ENCODE data around the gene HNRNPF. TPM values are rescaled to one million over a fixed set of nuclear protein-coding genes. Genes with fewer than 3 reads are reported as not detected.
"Not testable (repeated sequence)": the region's sequence is repeated elsewhere in the genome, so short reads cannot be mapped to it uniquely, and the experiment has no call there.

Gene HNRNPF
- total and polyA plus RNA-seq, 12 donors = 48.7 to 207 (median 139) TPM

- WGBS, 4 donors = 85 to 92% (median 87%) methylated on average over 6 of the region's 6 CpGs
- Histone ChIP-seq H3K4me1 (replicated peaks in 1 of 2) (peaks cover 5 to 8% of the 10 kb centered on the region in 2 donors), H3K27ac (no peak overlapping the region), H3K27me3 (no peaks in the 10 kb centered on the region), H3K4me3 (no peak overlapping the region), H3K9me3 (replicated peaks in 1 of 3) (no peaks in the 10 kb centered on the region), H3K36me3 (replicated peaks in 1 of 2) (no peaks in the 10 kb centered on the region)
- no peak for TF ChIP-seq CTCF (IDR thresholded peaks at IDR 0.05)
- TF ChIP-seq POLR2A (IDR thresholded peaks at IDR 0.05) = no peak
- intact Hi-C loops (cut with DNase I) = no loop called here
- no peak for DNase-seq
Observed at GRCh38 chr10:43424416-43424815, 15.4 kb upstream of the HNRNPF start.

- peak overlapping the region in 3 of 5 donors; percentile 94 to 99 (median 99) for H3K27ac ChIP-seq
- WGBS, 4 donors = 70 to 89% (median 88%) methylated on average over 3 to 4 of the region's 4 CpGs
- DNase-seq; intact Hi-C loops (cut with DNase I); H3K4me3 ChIP-seq; H3K9me3 ChIP-seq (replicated peaks in 1 of 3); H3K27me3 ChIP-seq; H3K36me3 ChIP-seq (replicated peaks in 1 of 2); H3K4me1 ChIP-seq (replicated peaks in 1 of 2): not testable (repeated sequence)
Observed at GRCh38 chr10:43421944-43422343, 13.0 kb upstream of the HNRNPF start.

- no peaks in the 10 kb centered on the region for H3K9me3 ChIP-seq (replicated peaks in 1 of 3)
- H3K27me3 ChIP-seq = no peaks in the 10 kb centered on the region
- no peak for TF ChIP-seq CTCF (IDR thresholded peaks at IDR 0.05)
- TF ChIP-seq POLR2A (IDR thresholded peaks at IDR 0.05) = no peak
- H3K4me1 ChIP-seq (replicated peaks in 1 of 2) = peaks cover 5 to 8% of the 10 kb centered on the region in 2 donors
- H3K27ac ChIP-seq = peak overlapping the region in 4 of 5 donors; percentile 94 to 99 (median 98)
- intact Hi-C loops (cut with DNase I) = no loop called here
- H3K36me3 ChIP-seq (replicated peaks in 1 of 2) = no peaks in the 10 kb centered on the region
- peak overlapping the region in 1 of 4 donors; percentile 84 for H3K4me3 ChIP-seq
- DNase-seq = no peak
- WGBS, 4 donors = 80 to 84% (median 83%) methylated on average over 6 of the region's 6 CpGs
Observed at GRCh38 chr10:43421519-43421918, 12.5 kb upstream of the HNRNPF start.

GRCh38 chr10:43421201-43421507 lies 12.2 kb upstream of the HNRNPF start:
- peak overlapping the region; percentile 94 to 99 (median 98) for H3K27ac ChIP-seq
- 19 to 42% (median 22%) methylated on average over 4 of the region's 4 CpGs for WGBS, 4 donors
- intact Hi-C loops (cut with DNase I) = no loop called here

More at GRCh38 chr10:43421201-43421507, 12.2 kb upstream of the HNRNPF start:
- Histone ChIP-seq H3K9me3 (replicated peaks in 1 of 3) (no peaks in the 10 kb centered on the region), H3K4me3 (peak overlapping the region in 3 of 4 donors; percentile 6 to 84 (median 26)), H3K36me3 (replicated peaks in 1 of 2) (no peaks in the 10 kb centered on the region), H3K4me1 (replicated peaks in 1 of 2) (peaks cover 5 to 8% of the 10 kb centered on the region in 2 donors), H3K27me3 (no peaks in the 10 kb centered on the region)
- TF ChIP-seq POLR2A (IDR thresholded peaks at IDR 0.05) (no peak), CTCF (IDR thresholded peaks at IDR 0.05) (no peak)
- no peak for DNase-seq
